ENCODE data around the gene ANKIB1. TPM values are rescaled to one million over a fixed set of nuclear protein-coding genes. Genes with fewer than 3 reads are reported as not detected.

Gene ANKIB1
- total and polyA plus RNA-seq, 4 donors, result 3.9 to 14.8 (median 8.4) TPM

DNA sequence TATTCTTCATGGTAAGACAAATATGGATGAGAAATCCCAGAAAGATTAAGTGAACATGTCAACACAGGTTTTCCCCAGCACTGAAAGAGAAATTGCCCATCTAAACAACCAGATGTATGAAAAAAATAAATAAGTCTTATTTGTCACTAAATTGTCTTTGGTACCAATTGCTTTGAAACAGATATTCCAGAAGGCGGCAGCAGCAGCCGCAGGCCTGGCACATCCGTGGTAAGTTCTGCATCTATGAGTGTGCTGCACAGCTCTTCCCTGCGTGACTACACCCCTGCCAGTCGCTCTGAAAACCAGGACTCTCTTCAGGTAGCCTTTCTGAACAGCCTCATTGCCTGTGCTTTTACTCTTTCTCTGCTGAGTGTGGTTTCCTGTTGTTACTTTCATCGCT lies 151.8 kb downstream of the ANKIB1 start:
- H3K9me3 ChIP-seq (ENCODE audit: control insufficient read depth in 4 of 4, low read length in 3 of 4), result no peaks in the 10 kb centered on the region
- no peak overlapping the region for H3K4me3 ChIP-seq (ENCODE audit: low read depth in 1 of 3, low read length in 3 of 3)
- H3K4me1 ChIP-seq (ENCODE audit: control insufficient read depth in 4 of 4, insufficient read depth in 4 of 4, low read length in 3 of 4), result peaks cover 0 to 7% (median 3%) of the 10 kb centered on the region in 4 donors
- peaks cover 2 to 15% (median 12%) of the 10 kb centered on the region in 4 donors for H3K36me3 ChIP-seq (ENCODE audit: control insufficient read depth in 4 of 4, insufficient read depth in 3 of 4, low read depth in 1 of 4, low read length in 3 of 4)
- DNase-seq (ENCODE audit: low spot score), result no peak
- 96% methylated on average over 6 of the region's 6 CpGs for WGBS
- no peaks in the 10 kb centered on the region for H3K27me3 ChIP-seq (ENCODE audit: control insufficient read depth in 4 of 4, insufficient read depth in 4 of 4, low read length in 3 of 4)
- H3K9ac ChIP-seq (ENCODE audit: low read depth in 1 of 2, low read length in 2 of 2), result no peak overlapping the region
- H3K27ac ChIP-seq (ENCODE audit: low read depth in 1 of 2, low read length in 2 of 2), result no peak overlapping the region
- TF ChIP-seq, protein P1, sequence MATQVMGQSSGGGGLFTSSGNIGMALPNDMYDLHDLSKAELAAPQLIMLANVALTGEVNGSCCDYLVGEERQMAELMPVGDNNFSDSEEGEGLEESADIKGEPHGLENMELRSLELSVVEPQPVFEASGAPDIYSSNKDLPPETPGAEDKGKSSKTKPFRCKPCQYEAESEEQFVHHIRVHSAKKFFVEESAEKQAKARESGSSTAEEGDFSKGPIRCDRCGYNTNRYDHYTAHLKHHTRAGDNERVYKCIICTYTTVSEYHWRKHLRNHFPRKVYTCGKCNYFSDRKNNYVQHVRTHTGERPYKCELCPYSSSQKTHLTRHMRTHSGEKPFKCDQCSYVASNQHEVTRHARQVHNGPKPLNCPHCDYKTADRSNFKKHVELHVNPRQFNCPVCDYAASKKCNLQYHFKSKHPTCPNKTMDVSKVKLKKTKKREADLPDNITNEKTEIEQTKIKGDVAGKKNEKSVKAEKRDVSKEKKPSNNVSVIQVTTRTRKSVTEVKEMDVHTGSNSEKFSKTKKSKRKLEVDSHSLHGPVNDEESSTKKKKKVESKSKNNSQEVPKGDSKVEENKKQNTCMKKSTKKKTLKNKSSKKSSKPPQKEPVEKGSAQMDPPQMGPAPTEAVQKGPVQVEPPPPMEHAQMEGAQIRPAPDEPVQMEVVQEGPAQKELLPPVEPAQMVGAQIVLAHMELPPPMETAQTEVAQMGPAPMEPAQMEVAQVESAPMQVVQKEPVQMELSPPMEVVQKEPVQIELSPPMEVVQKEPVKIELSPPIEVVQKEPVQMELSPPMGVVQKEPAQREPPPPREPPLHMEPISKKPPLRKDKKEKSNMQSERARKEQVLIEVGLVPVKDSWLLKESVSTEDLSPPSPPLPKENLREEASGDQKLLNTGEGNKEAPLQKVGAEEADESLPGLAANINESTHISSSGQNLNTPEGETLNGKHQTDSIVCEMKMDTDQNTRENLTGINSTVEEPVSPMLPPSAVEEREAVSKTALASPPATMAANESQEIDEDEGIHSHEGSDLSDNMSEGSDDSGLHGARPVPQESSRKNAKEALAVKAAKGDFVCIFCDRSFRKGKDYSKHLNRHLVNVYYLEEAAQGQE (IDR thresholded peaks at IDR 0.05), result no peak
- TF ChIP-seq, protein P2, sequence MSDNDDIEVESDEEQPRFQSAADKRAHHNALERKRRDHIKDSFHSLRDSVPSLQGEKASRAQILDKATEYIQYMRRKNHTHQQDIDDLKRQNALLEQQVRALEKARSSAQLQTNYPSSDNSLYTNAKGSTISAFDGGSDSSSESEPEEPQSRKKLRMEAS (IDR thresholded peaks at IDR 0.05), result no peak
- TF ChIP-seq, protein P3, sequence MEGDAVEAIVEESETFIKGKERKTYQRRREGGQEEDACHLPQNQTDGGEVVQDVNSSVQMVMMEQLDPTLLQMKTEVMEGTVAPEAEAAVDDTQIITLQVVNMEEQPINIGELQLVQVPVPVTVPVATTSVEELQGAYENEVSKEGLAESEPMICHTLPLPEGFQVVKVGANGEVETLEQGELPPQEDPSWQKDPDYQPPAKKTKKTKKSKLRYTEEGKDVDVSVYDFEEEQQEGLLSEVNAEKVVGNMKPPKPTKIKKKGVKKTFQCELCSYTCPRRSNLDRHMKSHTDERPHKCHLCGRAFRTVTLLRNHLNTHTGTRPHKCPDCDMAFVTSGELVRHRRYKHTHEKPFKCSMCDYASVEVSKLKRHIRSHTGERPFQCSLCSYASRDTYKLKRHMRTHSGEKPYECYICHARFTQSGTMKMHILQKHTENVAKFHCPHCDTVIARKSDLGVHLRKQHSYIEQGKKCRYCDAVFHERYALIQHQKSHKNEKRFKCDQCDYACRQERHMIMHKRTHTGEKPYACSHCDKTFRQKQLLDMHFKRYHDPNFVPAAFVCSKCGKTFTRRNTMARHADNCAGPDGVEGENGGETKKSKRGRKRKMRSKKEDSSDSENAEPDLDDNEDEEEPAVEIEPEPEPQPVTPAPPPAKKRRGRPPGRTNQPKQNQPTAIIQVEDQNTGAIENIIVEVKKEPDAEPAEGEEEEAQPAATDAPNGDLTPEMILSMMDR (IDR thresholded peaks at IDR 0.05; ENCODE audit: low read depth, low read length, missing input control), result no peak
- TF ChIP-seq RXRA (IDR thresholded peaks at IDR 0.05) (no peak), JUND (IDR thresholded peaks at IDR 0.05) (no peak), ZBTB33 (IDR thresholded peaks at IDR 0.05) (no peak), FOXA1 (IDR thresholded peaks at IDR 0.05) (no peak), RAD21 (IDR thresholded peaks at IDR 0.05) (no peak), HNF4A (conservative IDR thresholded peaks at IDR 0.05) (no peak), YY1 (IDR thresholded peaks at IDR 0.05) (no peak), SP1 (IDR thresholded peaks at IDR 0.05) (no peak)

GRCh38 chr7:92400013-92400412 lies 154.2 kb downstream of the ANKIB1 start:
- no peaks in the 10 kb centered on the region for H3K27me3 ChIP-seq (ENCODE audit: control insufficient read depth in 4 of 4, insufficient read depth in 4 of 4, low read length in 3 of 4)
- no peak for DNase-seq (ENCODE audit: low spot score)
- H3K4me3 ChIP-seq (ENCODE audit: low read depth in 1 of 3, low read length in 3 of 3), result no peak overlapping the region
- peaks cover 2 to 15% (median 12%) of the 10 kb centered on the region in 4 donors for H3K36me3 ChIP-seq (ENCODE audit: control insufficient read depth in 4 of 4, insufficient read depth in 3 of 4, low read depth in 1 of 4, low read length in 3 of 4)
- H3K9me3 ChIP-seq (ENCODE audit: control insufficient read depth in 4 of 4, low read length in 3 of 4), result no peaks in the 10 kb centered on the region
- peaks cover 0 to 7% (median 3%) of the 10 kb centered on the region in 4 donors for H3K4me1 ChIP-seq (ENCODE audit: control insufficient read depth in 4 of 4, insufficient read depth in 4 of 4, low read length in 3 of 4)
- 40% methylated on average over 2 of the region's 2 CpGs for WGBS
- peak overlapping the region in 1 of 2 donors; percentile 2 for H3K27ac ChIP-seq (ENCODE audit: low read depth in 1 of 2, low read length in 2 of 2)
- no peak overlapping the region for H3K9ac ChIP-seq (ENCODE audit: low read depth in 1 of 2, low read length in 2 of 2)
- TF ChIP-seq FOXA2 (IDR thresholded peaks at IDR 0.05), result no peak
- TF ChIP-seq, protein P2 (IDR thresholded peaks at IDR 0.05), result peak; percentile 19
- peak in 1 of 2 donors; percentile 5 for TF ChIP-seq HNF4A (conservative IDR thresholded peaks at IDR 0.05)
- no peak for TF ChIP-seq HNF4G (IDR thresholded peaks at IDR 0.05)
- no peak for TF ChIP-seq EGR1 (IDR thresholded peaks at IDR 0.05; ENCODE audit: low read depth in 2 of 2)
- TF ChIP-seq, protein P3 (IDR thresholded peaks at IDR 0.05; ENCODE audit: low read depth, low read length, missing input control), result no peak
- TF ChIP-seq YY1 (IDR thresholded peaks at IDR 0.05), result no peak
- no peak for TF ChIP-seq ZBTB33 (IDR thresholded peaks at IDR 0.05)
- TF ChIP-seq, protein P1 (IDR thresholded peaks at IDR 0.05), result no peak
- no peak for TF ChIP-seq TAF1 (conservative IDR thresholded peaks at IDR 0.05)
